Activated CD8-positive, alpha-beta memory T cell treated with anti-CD3 and anti-CD28 coated beads, Interleukin-2, amount 10 ng/mL, durations not matched to agents 7 days and 5 days (primary cell): ENCODE measurements around the gene HOXD1. TPM values are rescaled to one million over a fixed set of nuclear protein-coding genes. Genes with fewer than 3 reads are reported as not detected.

Source experiments
- ATAC-seq: fragments of 150-1000 bp; cut with Tn5 transposase; one replicate; pipeline ENCODE4 v1.10.0; 2021; ENCODE audit warnings: moderate library complexity
- CTCF ChIA-PET: fragments of 350-600 bp; sonication (Branson Sonifier 250); formaldehyde crosslinking; loops from one replicate; lab custom pipeline; 2021; ENCODE audit warnings: antibody characterized with exemption; lab: Charles Lee
- DNase-seq: peaks from one replicate; pipeline ENCODE4 v3.0.0-alpha.2; 2020
- H3K27ac Mint-ChIP-seq: one replicate; pipeline ENCODE4 v1.8.0; 2021; ENCODE audit warnings: mild to moderate bottlenecking, mixed read lengths
- H3K27me3 Mint-ChIP-seq: one replicate; pipeline ENCODE4 v1.8.0; 2021; ENCODE audit warnings: mixed read lengths
- H3K36me3 Mint-ChIP-seq: one replicate; pipeline ENCODE4 v1.8.0; 2021; ENCODE audit warnings: mild to moderate bottlenecking, mixed read lengths
- H3K4me1 Mint-ChIP-seq: one replicate; pipeline ENCODE4 v1.8.0; 2021; ENCODE audit warnings: mixed read lengths
- H3K4me3 Mint-ChIP-seq: one replicate; pipeline ENCODE4 v1.8.0; 2021; ENCODE audit warnings: mild to moderate bottlenecking, moderate library complexity, mixed read lengths
- H3K9me3 Mint-ChIP-seq: one replicate; pipeline ENCODE4 v1.8.0; 2022; ENCODE audit warnings: low read depth, mixed read lengths
- total RNA-seq, 2 experiments: library from RNA; stranded (reverse); gene quantifications; one replicate each; pipeline ENCODE4 v1.2.3, GENCODE V29; 2021

HOXD1 gene
- total RNA-seq, 2 experiments from 2014 or later: not detected

- peak overlapping the region; percentile 49 for H3K27ac Mint-ChIP-seq
- CTCF ChIA-PET: no interaction called here
- H3K4me3 Mint-ChIP-seq: no peak overlapping the region
These were observed 23.7 kb upstream of the HOXD1 start for GRCh38 chr2:176164611-176165369.

GRCh38 chr2:176165370-176166050, 23.0 kb upstream of the HOXD1 start:
- Mint-ChIP-seq H3K4me1 (peaks cover 3% of the 10 kb centered on the region), H3K4me3 (no peak overlapping the region), H3K27ac (peak overlapping the region; percentile 49), H3K36me3 (peaks cover 3% of the 10 kb centered on the region), H3K27me3 (peaks cover 84% of the 10 kb centered on the region), H3K9me3 (no peaks in the 10 kb centered on the region)
- no peak for DNase-seq
- CTCF ChIA-PET: interaction anchor here (1.6 kb wide), 1 partner anchor 286 kb away, joined by 3 read pairs; no protein-coding TSS in a partner anchor
- ATAC-seq: no peak

More at GRCh38 chr2:176164611-176165369, 23.7 kb upstream of the HOXD1 start:
- Mint-ChIP-seq H3K9me3 (no peaks in the 10 kb centered on the region), H3K27me3 (peaks cover 86% of the 10 kb centered on the region), H3K4me1 (peaks cover 3% of the 10 kb centered on the region), H3K36me3 (peaks cover 3% of the 10 kb centered on the region)
- no peak for ATAC-seq
- no peak for DNase-seq

- no peak for ATAC-seq
- CTCF ChIA-PET: interaction anchor here (1.0 to 1.9 kb wide), 3 partner anchors 19 to 286 kb away, joined by 3 to 5 read pairs (median 3); no protein-coding TSS in a partner anchor
- peaks cover 3% of the 10 kb centered on the region for H3K4me1 Mint-ChIP-seq
These were observed 22.2 kb upstream of the HOXD1 start for GRCh38 chr2:176166272-176166671.

GRCh38 chr2:176167398-176167797, 21.1 kb upstream of the HOXD1 start:
- no peak overlapping the region for H3K4me3 Mint-ChIP-seq
- ATAC-seq (no peak), DNase-seq (no peak)
- peaks cover 3% of the 10 kb centered on the region for H3K36me3 Mint-ChIP-seq
- H3K27ac Mint-ChIP-seq: no peak overlapping the region
- no peaks in the 10 kb centered on the region for H3K9me3 Mint-ChIP-seq
- H3K27me3 Mint-ChIP-seq: peaks cover 83% of the 10 kb centered on the region
- CTCF ChIA-PET: interaction anchor here (0.7 to 1.9 kb wide), 3 partner anchors 26 to 284 kb away, joined by 3 to 5 read pairs (median 3); no protein-coding TSS in a partner anchor
- peaks cover 3% of the 10 kb centered on the region for H3K4me1 Mint-ChIP-seq

More at GRCh38 chr2:176166272-176166671, 22.2 kb upstream of the HOXD1 start:
- Mint-ChIP-seq H3K36me3 (peaks cover 3% of the 10 kb centered on the region), H3K9me3 (no peaks in the 10 kb centered on the region), H3K27ac (no peak overlapping the region), H3K4me3 (no peak overlapping the region), H3K27me3 (peaks cover 84% of the 10 kb centered on the region)
- DNase-seq: no peak

- H3K4me3 Mint-ChIP-seq: no peak overlapping the region
- ATAC-seq (no peak), DNase-seq (no peak)
- H3K27ac Mint-ChIP-seq: no peak overlapping the region
- no peaks in the 10 kb centered on the region for H3K9me3 Mint-ChIP-seq
- peaks cover 85% of the 10 kb centered on the region for H3K27me3 Mint-ChIP-seq
- peaks cover 2% of the 10 kb centered on the region for H3K36me3 Mint-ChIP-seq
- peaks cover 4% of the 10 kb centered on the region for H3K4me1 Mint-ChIP-seq
- CTCF ChIA-PET: interaction anchor here (1.0 to 1.8 kb wide), 4 partner anchors 42 to 286 kb away, joined by 3 to 4 read pairs (median 4); no protein-coding TSS in a partner anchor
These were observed 19.3 kb upstream of the HOXD1 start for GRCh38 chr2:176169181-176169580.

- Mint-ChIP-seq H3K27ac (no peak overlapping the region), H3K27me3 (peaks cover 85% of the 10 kb centered on the region), H3K36me3 (no peaks in the 10 kb centered on the region), H3K9me3 (no peaks in the 10 kb centered on the region), H3K4me3 (no peak overlapping the region), H3K4me1 (peaks cover 2% of the 10 kb centered on the region)
- CTCF ChIA-PET: interaction anchor here (1.0 to 1.8 kb wide), 4 partner anchors 42 to 285 kb away, joined by 3 to 4 read pairs (median 4); no protein-coding TSS in a partner anchor
- DNase-seq: no peak
- ATAC-seq: no peak
These were observed 18.8 kb upstream of the HOXD1 start for GRCh38 chr2:176169711-176170110.

- no peaks in the 10 kb centered on the region for H3K9me3 Mint-ChIP-seq
- H3K36me3 Mint-ChIP-seq: no peaks in the 10 kb centered on the region
- DNase-seq (no peak), ATAC-seq (no peak)
- H3K27ac Mint-ChIP-seq: no peak overlapping the region
- H3K4me1 Mint-ChIP-seq: peaks cover 2% of the 10 kb centered on the region
- CTCF ChIA-PET: no interaction called here
- no peak overlapping the region for H3K4me3 Mint-ChIP-seq
- H3K27me3 Mint-ChIP-seq: peaks cover 85% of the 10 kb centered on the region
These were observed 17.7 kb upstream of the HOXD1 start for GRCh38 chr2:176170602-176171305.

- Mint-ChIP-seq H3K27ac (no peak overlapping the region), H3K4me1 (peaks cover 2% of the 10 kb centered on the region), H3K27me3 (peaks cover 85% of the 10 kb centered on the region), H3K4me3 (no peak overlapping the region), H3K36me3 (no peaks in the 10 kb centered on the region), H3K9me3 (no peaks in the 10 kb centered on the region)
- DNase-seq (no peak), ATAC-seq (no peak)
- CTCF ChIA-PET: interaction anchor here (1.0 kb wide), 1 partner anchor 9 kb away, joined by 3 read pairs; no protein-coding TSS in a partner anchor
These were observed 17.0 kb upstream of the HOXD1 start for GRCh38 chr2:176171351-176172006.

- Mint-ChIP-seq H3K27ac (no peak overlapping the region), H3K27me3 (peaks cover 85% of the 10 kb centered on the region), H3K9me3 (no peaks in the 10 kb centered on the region), H3K4me3 (no peak overlapping the region), H3K36me3 (no peaks in the 10 kb centered on the region), H3K4me1 (peaks cover 3% of the 10 kb centered on the region)
- CTCF ChIA-PET: interaction anchor here (1.0 kb wide), 1 partner anchor 10 kb away, joined by 3 read pairs; no protein-coding TSS in a partner anchor
- no peak for ATAC-seq
- DNase-seq: no peak
These were observed 16.2 kb upstream of the HOXD1 start for GRCh38 chr2:176172007-176172894.

- no peak for ATAC-seq
- Mint-ChIP-seq H3K27me3 (peaks cover 84% of the 10 kb centered on the region), H3K27ac (no peak overlapping the region)
These were observed 15.4 kb upstream of the HOXD1 start for GRCh38 chr2:176172895-176173566.

GRCh38 chr2:176173567-176174381, 14.7 kb upstream of the HOXD1 start:
- H3K4me3 Mint-ChIP-seq: no peak overlapping the region
- CTCF ChIA-PET: interaction anchor here (0.6 to 0.7 kb wide), 2 partner anchors 278 to 299 kb away, joined by 3 to 4 read pairs; no protein-coding TSS in a partner anchor
- peaks cover 90% of the 10 kb centered on the region for H3K27me3 Mint-ChIP-seq
- no peaks in the 10 kb centered on the region for H3K9me3 Mint-ChIP-seq
- H3K4me1 Mint-ChIP-seq: peaks cover 7% of the 10 kb centered on the region
- H3K36me3 Mint-ChIP-seq: no peaks in the 10 kb centered on the region
- no peak overlapping the region for H3K27ac Mint-ChIP-seq
- DNase-seq: no peak
- no peak for ATAC-seq

More at GRCh38 chr2:176172895-176173566, 15.4 kb upstream of the HOXD1 start:
- DNase-seq: no peak
- Mint-ChIP-seq H3K36me3 (no peaks in the 10 kb centered on the region), H3K4me1 (peaks cover 5% of the 10 kb centered on the region), H3K9me3 (no peaks in the 10 kb centered on the region), H3K4me3 (no peak overlapping the region)
- CTCF ChIA-PET: interaction anchor here (0.7 kb wide), 1 partner anchor 300 kb away, joined by 3 read pairs; no protein-coding TSS in a partner anchor
